Activated T-cell treated with anti-CD3 and anti-CD28 coated beads for 24 hours (primary cell): ENCODE data around the gene CDK2.
"Not testable (repeated sequence)": the region's sequence is repeated elsewhere in the genome, so short reads cannot be mapped to it uniquely, and the experiment has no call there.

ENCODE experiments used
- DNase-seq: peaks from one replicate; pipeline ENCODE4 v3.0.0-alpha.2; 2020; ENCODE audit warnings: low read depth

CDK2 gene

GRCh38 chr12:55938826-55939501 lies 27.7 kb upstream of the CDK2 start:
- DNase-seq, result no peak

DNA sequence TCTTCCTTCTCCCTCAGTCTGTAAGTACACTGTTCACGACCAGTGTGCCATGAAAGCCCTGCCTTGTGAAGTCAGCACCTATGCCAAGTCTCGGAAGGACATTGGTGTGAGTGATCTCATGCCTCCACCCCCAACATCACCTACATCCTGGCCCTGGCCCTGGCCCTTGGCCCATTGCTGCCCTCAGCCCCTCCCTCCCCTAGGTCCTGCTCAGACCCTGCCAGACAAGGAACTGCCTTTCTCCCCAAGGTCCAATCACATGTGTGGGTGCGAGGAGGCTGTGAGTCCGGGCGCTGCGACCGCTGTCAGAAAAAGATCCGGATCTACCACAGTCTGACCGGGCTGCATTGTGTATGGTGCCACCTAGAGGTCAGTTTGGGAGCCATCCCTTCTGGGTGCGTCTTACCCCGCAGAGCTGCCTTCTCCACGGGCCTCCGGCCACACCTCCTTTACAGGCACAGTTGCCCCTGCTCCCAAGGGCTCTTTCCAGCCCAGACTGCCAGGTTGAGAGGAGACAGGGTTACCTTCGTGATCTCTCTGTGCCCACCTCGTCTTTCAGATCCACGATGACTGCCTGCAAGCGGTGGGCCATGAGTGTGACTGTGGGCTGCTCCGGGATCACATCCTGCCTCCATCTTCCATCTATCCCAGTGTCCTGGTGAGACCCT lies 26.4 kb upstream of the CDK2 start:
- peak; percentile 79 for DNase-seq

DNA sequence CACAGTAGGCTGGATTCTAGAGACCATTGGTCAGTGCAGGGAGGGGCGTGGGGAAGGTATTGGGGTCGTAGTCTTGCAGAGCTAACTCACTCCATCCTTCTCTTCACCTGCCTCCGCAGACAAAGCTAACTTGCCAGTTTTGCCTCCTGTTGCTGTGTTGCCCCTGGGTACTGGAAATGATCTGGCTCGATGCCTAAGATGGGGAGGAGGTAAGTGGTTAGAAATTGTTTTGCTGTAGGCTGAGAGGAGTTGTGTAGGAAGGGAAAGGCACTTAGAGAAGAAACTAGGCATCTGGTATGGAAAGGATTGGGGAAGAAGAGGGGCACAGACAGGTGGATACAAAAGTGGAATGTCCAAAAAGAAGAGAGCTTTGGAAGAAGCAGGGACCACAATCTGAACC lies 24.6 kb upstream of the CDK2 start:
- no peak for DNase-seq

- DNase-seq, result no peak
Observed at GRCh38 chr12:55942577-55943136, 24.0 kb upstream of the CDK2 start.

- DNase-seq, result no peak
Observed at GRCh38 chr12:55946553-55946952, 20.1 kb upstream of the CDK2 start.

DNA sequence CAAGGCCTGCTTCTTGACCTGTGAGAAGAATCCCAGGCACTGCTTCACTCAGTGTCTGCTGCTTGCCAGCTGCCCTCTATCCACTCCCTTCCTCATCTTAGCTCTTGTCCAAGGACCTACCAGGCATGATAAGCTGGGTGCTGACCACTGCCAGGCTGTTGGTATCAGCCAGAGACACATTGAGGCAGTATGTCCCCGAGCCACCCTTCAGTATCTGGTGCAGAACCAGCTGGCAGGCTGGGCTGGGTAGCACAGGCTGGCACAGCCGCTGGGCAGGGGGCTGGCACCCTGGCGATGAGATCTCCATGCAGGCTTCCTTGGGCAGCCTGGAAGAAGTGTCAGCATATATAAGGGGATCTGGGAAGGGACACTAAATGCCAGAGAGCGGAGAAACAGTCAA lies 11.3 kb upstream of the CDK2 start:
- no peak for DNase-seq

GRCh38 chr12:55955800-55956508 lies 10.7 kb upstream of the CDK2 start:
- DNase-seq, result no peak

- DNase-seq, result no peak
Observed at GRCh38 chr12:55957106-55957859, 9.3 kb upstream of the CDK2 start.

- no peak for DNase-seq
Observed at GRCh38 chr12:55963760-55964159, 2.9 kb upstream of the CDK2 start.

- no peak for DNase-seq
Observed at GRCh38 chr12:55965240-55965639, 1.4 kb upstream of the CDK2 start.

- DNase-seq, result no peak
Observed at GRCh38 chr12:55965941-55966407, 656 bp upstream of the CDK2 start, which contains the start of gene PMEL. Gene PMEL, minus strand, starts transcription at chr12:55966042. Its CDS starts 31 bp downstream, at chr12:55966011.

GRCh38 chr12:55969356-55969755 lies 2.7 kb downstream of the CDK2 start:
- no peak for DNase-seq

DNA sequence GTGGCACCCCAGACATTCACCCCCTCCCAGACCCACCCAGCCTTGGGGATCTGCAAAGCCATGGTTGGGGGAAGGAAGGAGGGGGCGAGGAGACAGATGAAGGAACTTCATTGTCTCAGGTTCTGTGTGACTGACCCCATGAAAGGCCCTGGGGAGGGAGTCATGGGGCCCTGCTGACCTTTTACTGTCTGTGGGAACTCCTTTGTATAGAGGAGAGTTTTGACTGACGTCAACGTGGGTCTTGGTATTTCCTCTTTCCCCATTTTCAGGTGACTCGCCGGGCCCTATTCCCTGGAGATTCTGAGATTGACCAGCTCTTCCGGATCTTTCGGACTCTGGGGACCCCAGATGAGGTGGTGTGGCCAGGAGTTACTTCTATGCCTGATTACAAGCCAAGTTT lies 4.1 kb downstream of the CDK2 start:
- DNase-seq, result no peak

DNA sequence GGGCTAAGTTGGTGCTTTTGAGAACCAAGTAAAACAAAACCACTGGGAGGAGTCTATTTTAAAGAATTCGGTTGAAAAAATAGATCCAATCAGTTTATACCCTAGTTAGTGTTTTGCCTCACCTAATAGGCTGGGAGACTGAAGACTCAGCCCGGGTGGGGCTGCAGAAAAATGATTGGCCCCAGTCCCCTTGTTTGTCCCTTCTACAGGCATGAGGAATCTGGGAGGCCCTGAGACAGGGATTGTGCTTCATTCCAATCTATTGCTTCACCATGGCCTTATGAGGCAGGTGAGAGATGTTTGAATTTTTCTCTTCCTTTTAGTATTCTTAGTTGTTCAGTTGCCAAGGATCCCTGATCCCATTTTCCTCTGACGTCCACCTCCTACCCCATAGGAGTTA lies 5.4 kb downstream of the CDK2 start:
- DNase-seq, result no peak

- no peak for DNase-seq
Observed at GRCh38 chr12:55972456-55972855, 5.8 kb downstream of the CDK2 start.

DNA sequence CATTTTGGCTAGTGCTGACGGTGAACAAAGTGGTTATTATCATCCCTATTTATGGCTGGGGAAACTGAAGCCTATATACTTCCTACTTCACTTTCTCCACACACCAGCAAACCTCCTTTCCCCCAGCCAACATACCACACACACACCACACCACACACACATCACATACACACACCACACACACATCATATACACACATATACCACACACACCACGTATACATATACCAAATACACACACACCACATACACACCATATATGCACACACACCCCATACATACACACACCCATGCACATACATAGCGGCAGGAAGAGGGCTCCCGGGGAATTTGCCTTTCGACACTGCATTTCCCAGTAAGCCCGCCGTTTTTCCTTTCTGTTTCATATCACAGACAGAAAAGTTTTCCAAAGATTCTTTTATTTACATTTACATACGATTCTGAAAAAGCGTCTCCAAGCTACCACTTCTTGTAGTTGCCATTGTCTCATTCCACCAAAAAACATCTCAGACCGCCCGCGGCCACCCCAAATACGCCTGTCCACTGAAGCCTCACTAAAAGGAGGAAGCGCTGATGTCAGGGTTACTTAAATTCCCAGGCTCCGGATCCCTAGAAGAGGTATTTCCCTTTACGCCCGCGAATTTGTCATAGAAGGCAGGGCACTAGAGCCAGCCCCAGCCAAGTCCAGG lies 6.4 kb downstream of the CDK2 start:
- DNase-seq, result no peak

GRCh38 chr12:55973599-55974307 lies 7.1 kb downstream of the CDK2 start, which contains the start of gene RAB5B:
Gene RAB5B, plus strand, starts transcription at chr12:55974078. Its CDS starts 12,883 bp downstream, at chr12:55986961.
- DNase-seq, result peak; percentile 97

- DNase-seq, result peak; percentile 12
Observed at GRCh38 chr12:55974308-55974730, 7.7 kb downstream of the CDK2 start.

DNA sequence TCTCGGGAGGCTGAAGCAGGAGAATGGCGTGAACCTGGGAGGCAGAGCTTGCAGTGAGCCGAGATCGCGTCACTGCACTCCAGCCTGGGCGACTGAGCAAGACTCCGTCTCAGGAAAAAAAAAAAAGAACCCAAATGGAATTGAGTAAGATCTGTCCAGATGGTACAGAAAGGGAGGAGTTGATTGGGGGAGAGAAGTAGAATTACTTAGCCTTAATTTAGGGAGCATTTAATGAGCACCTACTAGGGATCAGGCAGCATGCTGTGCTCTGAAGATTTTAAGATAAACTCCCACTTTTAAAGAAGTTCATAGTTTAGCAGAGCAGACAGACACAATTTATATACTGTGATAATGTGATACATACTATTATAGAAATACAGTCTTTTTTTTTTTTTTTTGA lies 11.8 kb downstream of the CDK2 start:
- no peak for DNase-seq

DNA sequence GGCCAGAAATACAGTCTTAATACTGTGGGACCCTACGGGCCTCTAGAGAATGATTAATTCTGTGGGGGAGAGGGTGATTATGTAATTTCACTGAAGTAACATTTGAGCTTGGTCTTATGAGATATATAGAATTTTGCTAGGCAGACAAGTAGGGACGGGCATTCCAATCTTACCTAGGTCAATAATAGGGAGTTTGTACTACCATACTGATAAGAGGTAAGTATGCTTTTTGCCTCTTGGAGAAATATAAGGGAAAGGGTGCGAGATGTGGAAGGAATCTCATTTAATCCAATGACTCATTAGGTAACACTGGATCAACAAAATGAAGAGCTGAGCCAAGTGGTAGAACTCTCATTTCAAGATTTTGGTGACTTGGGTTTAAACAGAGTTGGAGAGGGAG lies 12.4 kb downstream of the CDK2 start:
- DNase-seq, result no peak

DNA sequence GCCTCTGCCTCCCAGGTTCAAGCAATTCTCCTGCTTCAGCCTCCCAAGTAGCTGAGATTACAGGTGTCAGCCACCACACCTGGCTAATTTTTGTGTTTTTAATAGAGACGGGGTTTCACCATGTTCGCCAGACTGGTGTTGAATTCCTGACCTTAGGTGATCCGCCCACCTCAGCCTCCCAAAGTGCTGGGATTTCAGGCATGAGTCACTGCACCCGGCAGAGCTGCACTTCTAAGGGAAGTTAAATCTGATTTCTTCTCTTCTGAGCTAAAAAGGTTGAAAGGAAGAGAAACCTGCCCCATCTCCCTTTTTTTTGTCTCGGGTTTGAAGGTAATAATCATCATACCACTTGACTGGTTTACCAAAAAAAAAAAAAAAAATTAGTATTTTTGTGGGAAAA lies 15.3 kb downstream of the CDK2 start:
- not testable (repeated sequence) for DNase-seq
